Measurements from ENCODE around the gene MYBPC2.

DNA sequence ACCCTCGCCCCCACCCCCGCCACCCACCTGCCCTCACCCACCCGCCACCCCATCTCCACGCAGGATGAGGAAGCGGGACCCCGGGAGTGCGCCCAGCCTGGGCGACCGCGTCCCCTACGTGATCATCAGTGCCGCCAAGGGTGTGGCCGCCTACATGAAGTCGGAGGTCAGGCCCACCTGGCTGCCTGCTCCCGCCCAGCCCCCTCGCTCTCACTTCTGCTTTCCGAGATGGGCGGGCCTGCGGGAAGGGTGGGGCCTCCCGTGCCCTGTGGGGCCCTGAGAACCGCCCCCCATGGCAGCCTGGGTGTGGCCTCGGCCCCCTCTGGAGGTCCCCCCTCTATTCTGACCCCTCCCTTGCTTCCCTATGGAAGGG is 17.0 kb upstream of the MYBPC2 start:
- no peak for TF ChIP-seq CTCF (IDR thresholded peaks at IDR 0.05)
- TF ChIP-seq POLR2A (IDR thresholded peaks at IDR 0.05) = no peak
